Loucy (cell line): ENCODE measurements around the gene CX3CR1.

Experiments
- H2AFZ ChIP-seq: fragments of 200-600 bp; sonication (generic); 2 replicates; pipeline ENCODE4 v1.6.0; 2016; ENCODE audit warnings: antibody characterized with exemption, mild to moderate bottlenecking, low read length, moderate library complexity
- H3F3A ChIP-seq: fragments of 200-600 bp; 2 replicates; pipeline ENCODE4 v1.6.0; 2016; ENCODE audit warnings: antibody characterized with exemption, low read depth, mild to moderate bottlenecking
- H3K27me3 ChIP-seq: fragments of 200-600 bp; sonication (generic); 2 replicates; pipeline ENCODE4 v1.6.1; 2014; ENCODE audit warnings: low read length, mild to moderate bottlenecking; ENCODE audit not compliant: insufficient read depth, poor library complexity, severe bottlenecking
- H3K36me3 ChIP-seq: fragments of 200-600 bp; sonication (generic); 2 replicates; pipeline ENCODE4 v1.6.1; 2016; ENCODE audit warnings: low read length; ENCODE audit not compliant: insufficient read depth
- H3K4me1 ChIP-seq: fragments of 200-600 bp; sonication (generic); 2 replicates; pipeline ENCODE4 v1.5.1; 2014; ENCODE audit warnings: low read length, mild to moderate bottlenecking; ENCODE audit not compliant: insufficient read depth, poor library complexity, severe bottlenecking
- H3K4me2 ChIP-seq: fragments of 200-600 bp; sonication (generic); 2 replicates; pipeline ENCODE4 v1.6.0; 2014; ENCODE audit warnings: antibody characterized with exemption, low read length, low read depth, mild to moderate bottlenecking; ENCODE audit not compliant: poor library complexity, severe bottlenecking
- H3K4me3 ChIP-seq: fragments of 200-600 bp; sonication (generic); 2 replicates; pipeline ENCODE4 v1.5.1; 2014; ENCODE audit warnings: low read length, mild to moderate bottlenecking, mixed read lengths; ENCODE audit not compliant: poor library complexity, severe bottlenecking
- H3K79me2 ChIP-seq: fragments of 200-600 bp; sonication (generic); 2 replicates; pipeline ENCODE4 v1.6.1; 2014; ENCODE audit warnings: low read length; ENCODE audit not compliant: insufficient read depth
- H3K9ac ChIP-seq: fragments of 200-600 bp; sonication (generic); 2 replicates; pipeline ENCODE4 v1.6.0; 2014; ENCODE audit warnings: mild to moderate bottlenecking, low read depth, low read length, moderate library complexity; ENCODE audit not compliant: poor library complexity, severe bottlenecking
- H3K9me2 ChIP-seq: fragments of 200-600 bp; sonication (generic); replicated peaks from 2 replicates; pipeline ENCODE4 v1.6.1; 2016; ENCODE audit warnings: low read depth, low read length, mixed read lengths
- H3K9me3 ChIP-seq: fragments of 200-600 bp; sonication (generic); 2 replicates; pipeline ENCODE4 v1.6.1; 2014; ENCODE audit warnings: mild to moderate bottlenecking, antibody characterized with exemption, low read length, low read depth; ENCODE audit not compliant: insufficient read depth
- H4K20me1 ChIP-seq: fragments of 200-600 bp; sonication (generic); 2 replicates; pipeline ENCODE4 v1.6.0; 2014; ENCODE audit warnings: antibody characterized with exemption, low read length, mild to moderate bottlenecking; ENCODE audit not compliant: insufficient read depth, poor library complexity, severe bottlenecking
- CTCF ChIP-seq: fragments of 200-600 bp; sonication (generic); conservative IDR thresholded peaks from 2 replicates; pipeline ENCODE4 v1.5.1; 2014; ENCODE audit warnings: mild to moderate bottlenecking, antibody characterized with exemption, low read length
- EZH2phosphoT487 ChIP-seq: fragments of 200-600 bp; IDR thresholded peaks from 2 replicates; pipeline ENCODE4 v1.6.1; 2018; ENCODE audit warnings: antibody characterized with exemption, mild to moderate bottlenecking, moderate library complexity, borderline replicate concordance

Gene CX3CR1

GRCh38 chr3:39296197-39297077, 16.6 kb upstream of the CX3CR1 start:
- peaks cover 22% of the 10 kb centered on the region; the same call in 1 of the 2 replicates for H3K9me3 ChIP-seq
- H4K20me1 ChIP-seq = no peaks in the 10 kb centered on the region
- no peaks in the 10 kb centered on the region for H3K27me3 ChIP-seq
- H3F3A ChIP-seq = no peaks in the 10 kb centered on the region
- no peak overlapping the region for H3K4me2 ChIP-seq
- peak overlapping the region; percentile 24; the same call in 1 of the 2 replicates for H2AFZ ChIP-seq
- H3K79me2 ChIP-seq = no peaks in the 10 kb centered on the region
- peaks cover 28% of the 10 kb centered on the region for H3K4me1 ChIP-seq
- no peaks in the 10 kb centered on the region for H3K9me2 ChIP-seq
- TF ChIP-seq EZH2phosphoT487 (no peak), CTCF (no peak)
- no peaks in the 10 kb centered on the region for H3K36me3 ChIP-seq
- H3K9ac ChIP-seq = no peak overlapping the region
- no peak overlapping the region for H3K4me3 ChIP-seq

- H3K4me3 ChIP-seq = no peak overlapping the region
- H3K9ac ChIP-seq = no peak overlapping the region
- TF ChIP-seq EZH2phosphoT487 = no peak
- TF ChIP-seq CTCF = no peak
- H3K9me2 ChIP-seq = no peaks in the 10 kb centered on the region
- no peaks in the 10 kb centered on the region for H3K27me3 ChIP-seq
- H3K9me3 ChIP-seq = peaks cover 16% of the 10 kb centered on the region; the same call in 1 of the 2 replicates
- H3K4me2 ChIP-seq = no peak overlapping the region
- no peaks in the 10 kb centered on the region for H3K36me3 ChIP-seq
- peaks cover 30% of the 10 kb centered on the region for H3K4me1 ChIP-seq
- no peak overlapping the region for H2AFZ ChIP-seq
- H3K79me2 ChIP-seq = no peaks in the 10 kb centered on the region
- H3F3A ChIP-seq = no peaks in the 10 kb centered on the region
- no peaks in the 10 kb centered on the region for H4K20me1 ChIP-seq
Measured at GRCh38 chr3:39295184-39295775, 15.4 kb upstream of the CX3CR1 start.

GRCh38 chr3:39294446-39295183, 14.8 kb upstream of the CX3CR1 start:
- Histone ChIP-seq H3K4me1 (peaks cover 35% of the 10 kb centered on the region), H3K36me3 (no peaks in the 10 kb centered on the region), H3F3A (no peaks in the 10 kb centered on the region), H4K20me1 (no peaks in the 10 kb centered on the region), H2AFZ (no peak overlapping the region), H3K4me2 (no peak overlapping the region), H3K9ac (no peak overlapping the region), H3K79me2 (no peaks in the 10 kb centered on the region), H3K9me2 (no peaks in the 10 kb centered on the region), H3K9me3 (peaks cover 10% of the 10 kb centered on the region; the same call in 1 of the 2 replicates), H3K27me3 (no peaks in the 10 kb centered on the region), H3K4me3 (no peak overlapping the region)
- TF ChIP-seq CTCF = no peak
- no peak for TF ChIP-seq EZH2phosphoT487
